ENCODE data around the gene AMPD2.

The AMPD2 gene

GRCh38 chr1:109617291-109617801 lies 2.3 kb upstream of the AMPD2 start:
- DNase-seq: no peak

- no peak for DNase-seq
These were observed 719 bp upstream of the AMPD2 start for GRCh38 chr1:109618661-109619575.

DNA sequence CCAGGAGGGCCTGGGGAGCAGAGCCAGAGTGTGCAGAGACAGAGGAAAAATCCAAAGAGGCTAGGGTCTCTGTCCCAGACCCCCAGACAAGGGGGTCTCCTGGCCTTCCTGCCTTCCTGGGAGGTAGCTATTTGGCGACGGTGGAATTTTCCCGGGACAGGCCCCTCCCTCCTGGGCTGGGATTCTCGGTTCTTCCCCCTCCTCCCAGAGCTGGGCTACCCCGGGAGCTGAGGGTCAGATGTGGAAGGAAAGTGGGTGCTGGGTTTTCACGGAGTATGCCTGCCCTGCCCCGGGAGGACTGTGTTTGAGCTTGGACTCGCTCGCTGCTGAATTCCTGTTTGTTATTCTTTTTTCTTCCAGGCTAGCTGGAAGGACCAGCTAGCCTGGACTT lies 759 bp downstream of the AMPD2 start:
- peak; percentile 43 for DNase-seq

DNA sequence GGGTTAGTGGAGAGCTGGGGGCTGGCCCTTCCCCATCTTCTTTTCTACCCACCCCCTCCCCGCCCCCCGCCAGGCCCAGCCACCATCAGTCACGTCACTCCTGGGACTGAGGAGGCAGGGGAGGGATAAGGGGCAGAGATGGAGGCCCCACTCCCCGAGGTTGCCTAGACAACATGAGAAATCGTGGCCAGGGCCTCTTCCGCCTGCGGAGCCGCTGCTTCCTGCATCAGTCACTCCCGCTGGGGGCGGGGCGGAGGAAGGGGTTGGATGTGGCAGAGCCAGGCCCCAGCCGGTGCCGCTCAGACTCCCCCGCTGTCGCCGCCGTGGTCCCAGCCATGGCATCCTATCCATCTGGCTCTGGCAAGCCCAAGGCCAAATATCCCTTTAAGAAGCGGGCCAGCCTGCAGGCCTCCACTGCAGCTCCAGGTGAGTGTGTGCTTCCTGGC lies 1.2 kb downstream of the AMPD2 start:
- peak; percentile 93 for DNase-seq

GRCh38 chr1:109621379-109622136 lies 1.9 kb downstream of the AMPD2 start:
- no peak for DNase-seq

- no peak for DNase-seq
These were observed 2.7 kb downstream of the AMPD2 start for GRCh38 chr1:109622137-109622892.

- no peak for DNase-seq
These were observed 3.3 kb downstream of the AMPD2 start for GRCh38 chr1:109622895-109623294.

DNA sequence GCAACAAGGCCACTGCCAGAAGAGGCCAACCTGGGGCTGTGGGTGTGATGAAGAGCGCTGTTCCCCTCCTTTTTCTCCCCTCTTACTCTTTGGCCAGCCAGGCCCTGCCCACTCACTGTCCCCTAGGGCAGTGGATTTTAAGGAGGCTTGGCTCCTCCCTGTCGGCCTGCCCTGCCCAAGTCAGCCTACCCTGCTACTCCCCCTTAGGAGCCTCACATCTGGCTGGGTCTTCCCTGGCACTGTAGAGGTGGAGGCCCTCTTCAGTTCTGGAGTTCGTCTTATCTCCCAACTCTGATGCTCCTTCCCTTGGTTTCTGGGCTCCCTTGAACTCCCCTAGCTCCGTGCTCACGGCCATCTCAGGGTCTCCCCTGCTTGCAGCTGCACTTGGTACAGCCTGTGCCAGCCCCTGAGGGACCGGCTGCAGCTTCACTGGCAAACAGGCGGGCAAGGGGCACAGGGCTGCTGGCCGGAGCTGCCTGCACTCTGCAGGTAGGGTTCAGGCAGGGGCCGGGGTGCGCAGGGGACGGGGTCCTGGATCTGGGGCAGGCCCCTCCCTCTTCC lies 4.0 kb downstream of the AMPD2 start:
- no peak for DNase-seq

DNA sequence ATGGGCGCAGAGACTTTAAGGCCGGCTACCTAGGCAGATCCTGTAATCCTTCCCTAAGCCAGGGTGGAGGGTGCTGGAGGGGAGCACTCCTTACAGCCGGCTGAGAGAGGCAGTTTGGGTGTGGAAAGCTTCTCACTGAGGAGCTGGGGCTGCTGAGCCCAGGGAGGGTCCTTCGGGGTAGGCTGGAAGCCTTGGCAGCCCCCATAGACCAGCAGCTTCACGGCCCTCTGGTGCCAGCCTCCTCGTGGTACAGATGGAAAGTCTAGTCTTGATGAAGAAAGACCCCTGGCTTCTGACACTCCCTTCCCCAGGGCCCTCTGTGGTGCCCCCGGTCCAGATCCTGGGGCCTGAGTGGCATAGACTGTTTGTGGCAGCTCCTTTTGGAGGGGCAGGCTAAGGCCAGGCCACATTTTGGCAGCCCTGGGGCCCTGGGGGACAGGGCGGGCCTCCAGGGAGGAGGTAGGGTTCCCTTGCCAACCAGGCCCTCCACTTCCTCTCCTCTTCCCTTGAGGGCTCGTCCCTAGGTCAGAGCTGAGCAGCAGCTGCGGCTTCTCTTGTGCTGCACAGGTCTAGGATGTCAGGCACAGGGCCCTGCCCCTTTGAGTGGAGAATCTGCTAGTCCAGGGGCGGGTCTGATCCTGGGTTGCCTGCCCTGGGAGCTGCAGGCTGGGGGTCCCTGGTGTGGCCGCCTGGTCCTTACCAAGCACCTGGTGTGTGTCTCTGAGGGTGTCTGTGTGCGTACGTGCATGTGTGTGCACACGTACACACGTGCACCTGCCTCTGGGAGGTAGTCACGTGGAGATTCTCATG lies 4.8 kb downstream of the AMPD2 start:
- DNase-seq: no peak

- DNase-seq: no peak
These were observed 5.5 kb downstream of the AMPD2 start for GRCh38 chr1:109625176-109625575.

DNA sequence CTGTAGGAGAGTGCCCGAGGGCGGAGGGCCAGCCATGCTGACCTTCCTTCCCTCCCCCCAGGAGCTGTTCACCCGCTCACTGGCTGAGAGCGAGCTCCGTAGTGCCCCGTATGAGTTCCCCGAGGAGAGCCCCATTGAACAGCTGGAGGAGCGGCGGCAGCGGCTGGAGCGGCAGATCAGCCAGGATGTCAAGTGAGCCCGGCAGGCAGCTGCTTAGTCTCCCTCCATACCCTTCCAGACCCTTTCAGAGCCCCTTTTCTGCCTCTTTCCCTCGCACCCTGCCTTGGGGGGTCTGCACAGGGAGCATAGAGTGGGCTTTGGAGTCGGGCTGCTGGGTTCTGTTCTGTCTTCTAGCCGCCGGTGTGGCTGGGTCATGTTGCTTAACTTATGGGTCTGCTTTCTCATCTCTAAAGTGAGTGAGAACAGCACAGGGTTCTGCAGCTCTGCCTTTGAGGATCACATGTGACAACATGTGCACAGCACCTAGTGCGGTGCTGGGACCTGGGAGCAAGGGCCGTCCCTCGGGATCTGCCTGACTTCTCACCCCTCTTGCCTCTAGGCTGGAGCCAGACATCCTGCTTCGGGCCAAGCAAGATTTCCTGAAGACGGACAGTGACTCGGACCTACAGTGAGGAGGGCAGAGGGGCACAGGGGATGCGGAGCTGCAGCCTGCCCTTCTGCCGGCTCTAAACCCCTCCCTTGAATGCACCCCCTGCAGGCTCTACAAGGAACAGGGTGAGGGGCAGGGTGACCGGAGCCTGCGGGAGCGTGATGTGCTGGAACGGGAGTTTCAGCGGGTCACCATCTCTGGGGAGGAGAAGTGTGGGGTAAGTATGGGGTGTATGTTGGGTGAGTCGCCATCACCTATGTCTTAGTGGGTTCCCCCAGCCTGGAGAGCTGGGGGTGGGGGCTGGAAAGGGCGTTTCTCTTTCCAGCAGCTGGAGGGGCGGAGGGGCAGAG lies 6.2 kb downstream of the AMPD2 start:
- DNase-seq: no peak

- no peak for DNase-seq
These were observed 7.2 kb downstream of the AMPD2 start for GRCh38 chr1:109626682-109627408.

GRCh38 chr1:109627692-109628399 lies 8.2 kb downstream of the AMPD2 start:
- no peak for DNase-seq

DNA sequence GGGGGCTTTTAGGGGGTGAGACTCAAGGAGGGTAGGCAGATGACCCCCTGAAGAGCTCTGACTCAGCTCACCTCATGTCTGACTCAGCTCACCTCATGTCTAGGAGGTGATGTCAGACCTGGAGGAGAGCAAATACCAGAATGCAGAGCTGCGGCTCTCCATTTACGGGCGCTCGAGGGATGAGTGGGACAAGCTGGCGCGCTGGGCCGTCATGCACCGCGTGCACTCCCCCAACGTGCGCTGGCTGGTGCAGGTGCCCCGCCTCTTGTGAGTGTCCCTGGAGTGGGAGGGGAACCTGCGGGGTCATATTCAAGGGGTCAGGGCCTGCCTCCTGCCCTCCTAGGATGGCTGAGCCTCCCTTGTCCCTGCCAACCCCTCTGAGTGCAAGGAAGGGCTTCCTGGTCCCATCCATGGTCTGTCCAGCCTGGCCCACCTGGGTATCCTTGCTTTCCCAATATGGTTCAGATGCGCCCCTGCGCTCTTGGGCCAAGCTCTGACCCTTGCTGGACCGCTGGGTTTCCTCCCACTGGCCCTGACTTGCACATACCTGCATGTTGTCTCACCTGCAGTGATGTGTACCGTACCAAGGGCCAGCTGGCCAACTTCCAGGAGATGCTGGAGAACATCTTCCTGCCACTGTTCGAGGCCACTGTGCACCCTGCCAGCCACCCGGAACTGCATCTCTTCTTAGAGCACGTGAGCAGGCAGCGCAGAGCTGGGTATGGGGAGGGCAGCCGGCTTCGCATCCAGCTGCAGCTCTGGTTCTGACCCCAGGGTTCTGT lies 9.1 kb downstream of the AMPD2 start:
- DNase-seq: no peak

DNA sequence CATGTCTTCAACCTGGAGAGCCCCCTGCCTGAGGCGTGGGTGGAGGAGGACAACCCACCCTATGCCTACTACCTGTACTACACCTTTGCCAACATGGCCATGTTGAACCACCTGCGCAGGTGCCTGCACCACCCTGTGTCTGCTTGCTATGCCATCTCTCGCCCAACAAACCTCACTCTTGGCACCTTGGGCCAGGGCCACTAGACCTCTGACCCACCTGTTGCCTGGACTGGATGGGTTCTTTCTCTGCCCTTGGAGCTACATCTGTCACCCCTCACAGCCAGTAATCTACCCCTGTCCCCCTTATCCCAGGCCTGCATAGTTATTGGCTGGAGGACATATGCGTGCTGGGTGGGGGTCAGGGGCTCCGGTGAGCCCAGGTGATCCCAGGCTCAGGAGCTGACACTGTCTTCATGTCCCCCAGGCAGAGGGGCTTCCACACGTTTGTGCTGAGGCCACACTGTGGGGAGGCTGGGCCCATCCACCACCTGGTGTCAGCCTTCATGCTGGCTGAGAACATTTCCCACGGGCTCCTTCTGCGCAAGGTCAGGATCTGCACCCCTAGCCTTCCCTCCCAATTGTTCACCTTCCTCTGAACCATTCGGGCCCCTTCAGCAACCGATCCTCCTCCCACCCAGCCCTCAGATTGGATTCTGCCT lies 9.9 kb downstream of the AMPD2 start:
- DNase-seq: no peak

- DNase-seq: no peak
These were observed 10.7 kb downstream of the AMPD2 start for GRCh38 chr1:109630081-109630897.
